ENCODE measurements around the gene EXOC6B. TPM values are rescaled to one million over a fixed set of nuclear protein-coding genes. Genes with fewer than 3 reads are reported as not detected.

EXOC6B gene
- total and polyA plus RNA-seq, 9 of the 15 experiments (the other 6 are each of a cell fraction or from before 2014, with no cell fraction given) = 0.28 to 4.2 (median 2.0) TPM

GRCh38 chr2:72576459-72576858, 249.4 kb downstream of the EXOC6B start (continued):
- TF ChIP-seq ARID3A (IDR thresholded peaks at IDR 0.05; ENCODE audit: borderline replicate concordance, low read depth, low read length) (no peak), RBM25 (IDR thresholded peaks at IDR 0.05; ENCODE audit: low read depth, low read length, severe bottlenecking) (no peak)
- TF ChIP-seq, protein P1, sequence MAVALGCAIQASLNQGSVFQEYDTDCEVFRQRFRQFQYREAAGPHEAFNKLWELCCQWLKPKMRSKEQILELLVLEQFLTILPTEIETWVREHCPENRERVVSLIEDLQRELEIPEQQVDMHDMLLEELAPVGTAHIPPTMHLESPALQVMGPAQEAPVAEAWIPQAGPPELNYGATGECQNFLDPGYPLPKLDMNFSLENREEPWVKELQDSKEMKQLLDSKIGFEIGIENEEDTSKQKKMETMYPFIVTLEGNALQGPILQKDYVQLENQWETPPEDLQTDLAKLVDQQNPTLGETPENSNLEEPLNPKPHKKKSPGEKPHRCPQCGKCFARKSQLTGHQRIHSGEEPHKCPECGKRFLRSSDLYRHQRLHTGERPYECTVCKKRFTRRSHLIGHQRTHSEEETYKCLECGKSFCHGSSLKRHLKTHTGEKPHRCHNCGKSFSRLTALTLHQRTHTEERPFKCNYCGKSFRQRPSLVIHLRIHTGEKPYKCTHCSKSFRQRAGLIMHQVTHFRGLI (CRISPR knock-in tag; IDR thresholded peaks at IDR 0.05) = no peak

- H3K27ac ChIP-seq (ENCODE audit: extremely low read depth, low read depth, low read length) = no peak overlapping the region
- no peak for ATAC-seq
- H3K4me2 ChIP-seq (ENCODE audit: insufficient read depth, low read length) = no peak overlapping the region
- no peak overlapping the region for H2AFZ ChIP-seq (ENCODE audit: low read depth, low read length)
- CTCF ChIA-PET (ENCODE audit: low intra/inter-chr PET ratio) = no interaction called here
- in situ Hi-C loops (cut with MboI) = loop anchor here (25.0 kb wide), 1 partner anchor 1038 kb away; no protein-coding TSS in a partner anchor
- no peaks in the 10 kb centered on the region for H4K20me1 ChIP-seq (replicated peaks; ENCODE audit: control insufficient read depth, insufficient read depth, low read length)
- no peak overlapping the region for H3K4me3 ChIP-seq
- H3K27me3 ChIP-seq (ENCODE audit: control insufficient read depth in 2 of 2, insufficient read depth in 2 of 2, low read length in 2 of 2) = no peaks in the 10 kb centered on the region
- H3K36me3 ChIP-seq (ENCODE audit: control insufficient read depth, insufficient read depth, low read length) = no peaks in the 10 kb centered on the region
- BruUV-seq (replicated peaks) = no TSS peak
- H3K9me3 ChIP-seq (replicated peaks; ENCODE audit: control insufficient read depth, insufficient read depth, low read depth, low read length) = no peaks in the 10 kb centered on the region
- no peaks in the 10 kb centered on the region for H3K9me1 ChIP-seq (ENCODE audit: control insufficient read depth, insufficient read depth, low read length)
- FAIRE-seq = no peak
- no peak for DNase-seq (ENCODE audit: extremely low read depth in 1 of 4, low spot score in 3 of 4)
- 81% methylated on average over 3 of the region's 3 CpGs for WGBS (ENCODE audit: insufficient coverage, low coverage, missing lambda C conversion rate)
- no peaks in the 10 kb centered on the region for H3K79me2 ChIP-seq (ENCODE audit: control insufficient read depth, insufficient read depth, low read length)
- intact Hi-C loops (cut with micrococcal nuclease) = loop anchor here (5.0 to 10.0 kb wide), 2 partner anchors 248 to 1030 kb away; no protein-coding TSS in a partner anchor
- H3K4me1 ChIP-seq (replicated peaks in 1 of 2; ENCODE audit: control insufficient read depth in 2 of 2, insufficient read depth in 2 of 2, low read length in 2 of 2) = no peaks in the 10 kb centered on the region
- no peak overlapping the region for H3K9ac ChIP-seq (ENCODE audit: insufficient read depth in 1 of 2, low read depth in 2 of 2, low read length in 2 of 2)
- POLR2A ChIA-PET = no interaction called here
- TF ChIP-seq BCOR (IDR thresholded peaks at IDR 0.05) = no peak
- no peak for TF ChIP-seq TOE1 (IDR thresholded peaks at IDR 0.05; ENCODE audit: borderline replicate concordance)
- TF ChIP-seq TOE1 (CRISPR knock-in tag; IDR thresholded peaks at IDR 0.05; ENCODE audit: borderline replicate concordance, low read depth) = no peak
- TF ChIP-seq MNT (conservative IDR thresholded peaks at IDR 0.05) = no peak
- TF ChIP-seq FOXP4 (CRISPR knock-in tag; IDR thresholded peaks at IDR 0.05; ENCODE audit: borderline replicate concordance) = no peak
- TF ChIP-seq SRSF3 (IDR thresholded peaks at IDR 0.05; ENCODE audit: insufficient read depth, low read length) = no peak
- TF ChIP-seq POLR2AphosphoS5 (IDR thresholded peaks at IDR 0.05; ENCODE audit: control insufficient read depth, insufficient read depth, low read depth, low read length) = no peak
- TF ChIP-seq DPF2 (IDR thresholded peaks at IDR 0.05) = no peak
- TF ChIP-seq GTF2F1 (IDR thresholded peaks at IDR 0.05; ENCODE audit: low read depth, low read length) = no peak
- no peak for TF ChIP-seq LCOR (CRISPR knock-in tag; IDR thresholded peaks at IDR 0.05)
- TF ChIP-seq ZNF165 (CRISPR knock-in tag; IDR thresholded peaks at IDR 0.05; ENCODE audit: borderline replicate concordance) = no peak
- TF ChIP-seq TBL1XR1 (IDR thresholded peaks at IDR 0.05; ENCODE audit: low read length in 2 of 2) = no peak
Measured at GRCh38 chr2:72574886-72575285, 250.9 kb downstream of the EXOC6B start.

Data from K562 (cell line).